SW 1271 (cell line): ENCODE results near the gene RHOT2.

Experiments used
- DNase-seq, 2 experiments: peaks; one replicate each; lab custom pipeline; 2025; lab: John Stamatoyannopoulos, UW

RHOT2 gene

GRCh38 chr16:700684-701584 is 33.0 kb downstream of the RHOT2 start:
- no peak for DNase-seq

GRCh38 chr16:702341-702740 is 34.4 kb downstream of the RHOT2 start:
- DNase-seq: no peak

- no peak for DNase-seq
Measured at GRCh38 chr16:703406-703805, 35.5 kb downstream of the RHOT2 start.

- no peak for DNase-seq
Measured at GRCh38 chr16:704047-704446, 36.1 kb downstream of the RHOT2 start.

GRCh38 chr16:704552-705380 is 36.8 kb downstream of the RHOT2 start:
- DNase-seq: no peak

GRCh38 chr16:705431-706188 is 37.7 kb downstream of the RHOT2 start, which contains the start of gene FBXL16:
Gene FBXL16, minus strand, starts transcription at chr16:705801. Its CDS starts 8,396 bp downstream, at chr16:697405.
- DNase-seq: no peak

- no peak for DNase-seq
Measured at GRCh38 chr16:706189-707061, 38.5 kb downstream of the RHOT2 start.

GRCh38 chr16:707062-707538 is 39.2 kb downstream of the RHOT2 start:
- no peak for DNase-seq

- DNase-seq: no peak
Measured at GRCh38 chr16:708019-708418, 40.1 kb downstream of the RHOT2 start.

GRCh38 chr16:708959-709358 is 41.0 kb downstream of the RHOT2 start:
- DNase-seq: no peak

GRCh38 chr16:709566-710499 is 41.9 kb downstream of the RHOT2 start:
- peak in 1 of 2 experiments; percentile 41 for DNase-seq

- no peak for DNase-seq
Measured at GRCh38 chr16:710500-711075, 42.7 kb downstream of the RHOT2 start.

GRCh38 chr16:711084-711483 is 43.2 kb downstream of the RHOT2 start:
- no peak for DNase-seq

- DNase-seq: peak in 1 of 2 experiments; percentile 45
Measured at GRCh38 chr16:711548-712320, 43.8 kb downstream of the RHOT2 start.

GRCh38 chr16:712740-713250 is 44.9 kb downstream of the RHOT2 start:
- peak; percentile 86 to 88 for DNase-seq

- peak in 1 of 2 experiments; percentile 38 for DNase-seq
Measured at GRCh38 chr16:714079-714478, 46.1 kb downstream of the RHOT2 start.

- peak; percentile 33 to 72 for DNase-seq
Measured at GRCh38 chr16:714558-715476, 46.9 kb downstream of the RHOT2 start, which contains the start of gene METRN. Gene METRN, plus strand, starts transcription at chr16:715118. Its CDS starts 172 bp downstream, at chr16:715290.
